ENCODE measurements around the gene ING1.
"Not testable (repeated sequence)": the region's sequence is repeated elsewhere in the genome, so short reads cannot be mapped to it uniquely, and the experiment has no call there.

The ING1 gene

DNA sequence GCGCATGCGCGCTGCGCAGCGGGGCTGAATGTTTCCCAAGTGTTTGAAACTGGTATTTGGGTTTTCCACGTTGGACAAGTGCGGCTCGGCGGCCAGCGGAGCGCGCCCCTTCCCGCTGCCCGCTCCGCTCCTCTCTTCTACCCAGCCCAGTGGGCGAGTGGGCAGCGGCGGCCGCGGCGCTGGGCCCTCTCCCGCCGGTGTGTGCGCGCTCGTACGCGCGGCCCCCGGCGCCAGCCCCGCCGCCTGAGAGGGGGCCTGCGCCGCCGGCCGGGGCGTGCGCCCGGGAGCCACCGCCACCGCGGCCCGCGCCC lies at the start of gene ING1:
Gene ING1, plus strand, starts transcription at position 59 of the 311 bp plus-strand sequence. CDS start 450 bp downstream, outside the sequence.
- no peak for DNase-seq

- DNase-seq = no peak
Observed at GRCh38 chr13:110664041-110664440, 49.5 kb upstream of the ING1 start.

DNA sequence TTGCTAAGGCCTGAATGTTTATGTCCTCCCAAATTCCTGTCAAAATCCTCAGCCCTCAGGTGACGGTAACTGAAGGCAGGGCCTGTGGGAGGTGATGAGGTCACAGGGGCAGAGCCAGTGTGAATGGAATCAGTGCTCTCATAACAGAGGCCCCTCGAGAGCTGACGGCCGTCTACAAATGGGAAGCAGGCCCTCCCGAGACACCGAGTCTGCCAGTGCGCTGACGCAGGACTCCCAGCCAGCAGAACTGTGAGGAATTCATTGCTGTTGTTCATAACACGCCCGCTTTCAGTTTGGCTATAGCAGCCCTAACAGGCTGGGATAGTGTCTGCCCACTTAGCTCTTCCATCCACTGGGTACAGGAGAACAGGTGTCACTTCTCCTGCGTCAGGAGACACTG lies 48.8 kb upstream of the ING1 start:
- no peak for DNase-seq

GRCh38 chr13:110665491-110666254 lies 47.8 kb upstream of the ING1 start:
- no peak for DNase-seq

DNA sequence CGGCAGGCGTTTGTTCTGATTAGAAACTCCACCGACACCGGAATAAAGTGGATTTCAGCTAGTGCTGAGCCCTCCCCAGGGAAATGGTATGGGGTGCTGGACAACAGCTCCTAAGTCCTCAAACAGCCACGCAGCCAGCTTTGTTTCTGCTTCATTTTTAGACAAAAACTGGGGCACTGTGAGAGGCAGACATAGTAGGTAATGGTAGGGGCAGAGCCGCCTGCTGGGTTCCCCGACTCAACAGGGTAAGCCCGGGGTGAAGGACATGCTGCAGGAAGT lies 47.3 kb upstream of the ING1 start:
- no peak for DNase-seq

GRCh38 chr13:110669036-110669435 lies 44.5 kb upstream of the ING1 start:
- no peak for DNase-seq

GRCh38 chr13:110669814-110670213 lies 43.7 kb upstream of the ING1 start:
- not testable (repeated sequence) for DNase-seq

GRCh38 chr13:110676595-110677587 lies 36.6 kb upstream of the ING1 start:
- peak in 1 of 4 experiments; percentile 10 for DNase-seq

GRCh38 chr13:110677731-110678545 lies 35.6 kb upstream of the ING1 start:
- DNase-seq = no peak

GRCh38 chr13:110680852-110681251 lies 32.6 kb upstream of the ING1 start:
- DNase-seq = no peak

- no peak for DNase-seq
Observed at GRCh38 chr13:110681868-110682550, 31.5 kb upstream of the ING1 start.

DNA sequence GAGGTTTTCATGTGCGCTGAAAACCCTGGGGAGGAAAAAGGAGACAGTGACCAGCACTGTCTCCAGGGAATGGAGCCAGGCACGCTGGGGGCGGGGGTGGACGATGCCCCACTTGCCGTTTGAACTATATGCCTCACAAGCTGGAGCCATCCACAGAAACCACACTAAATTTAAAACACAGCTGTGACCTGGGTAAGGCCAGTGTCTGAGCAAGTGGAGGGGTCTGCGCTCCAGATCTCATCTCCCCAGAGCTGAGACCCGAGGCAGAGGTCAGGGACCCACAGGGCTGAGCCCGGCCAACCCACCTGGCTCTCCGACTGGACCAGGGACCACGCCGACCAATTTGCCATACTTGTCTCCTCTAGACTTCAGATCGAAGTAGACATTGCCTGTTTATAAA lies 30.8 kb upstream of the ING1 start:
- DNase-seq = no peak

DNA sequence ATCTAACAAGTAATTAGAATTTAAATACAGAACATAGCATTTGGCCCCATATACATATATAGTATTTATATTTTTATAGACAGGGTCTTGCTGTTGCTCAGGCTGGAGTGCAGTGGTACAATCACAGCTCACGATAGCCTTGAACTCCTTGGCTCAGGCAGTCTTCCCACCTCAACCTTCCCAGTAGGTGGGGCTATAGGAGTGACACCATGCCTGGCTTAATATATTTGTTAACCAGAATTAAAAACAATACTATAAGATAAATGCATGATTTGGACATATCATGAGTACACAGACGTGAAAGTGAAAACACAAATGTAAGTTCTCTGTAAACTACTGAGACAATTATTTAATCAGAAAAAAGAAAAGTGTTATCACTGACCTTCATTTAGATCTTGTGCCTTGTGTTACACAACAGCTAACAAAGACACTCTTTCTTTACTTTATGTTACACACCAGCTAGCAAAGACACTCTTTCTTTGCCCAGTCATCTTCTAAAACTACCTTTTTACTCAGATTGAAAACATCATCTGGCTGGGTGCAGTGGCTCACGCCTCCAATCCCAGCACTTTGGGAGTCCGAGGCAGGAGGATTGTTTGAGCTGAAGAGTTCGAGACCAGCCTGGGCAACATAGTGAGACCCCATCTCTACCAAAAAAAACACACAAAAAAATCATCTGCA lies 30.2 kb upstream of the ING1 start:
- DNase-seq = no peak

DNA sequence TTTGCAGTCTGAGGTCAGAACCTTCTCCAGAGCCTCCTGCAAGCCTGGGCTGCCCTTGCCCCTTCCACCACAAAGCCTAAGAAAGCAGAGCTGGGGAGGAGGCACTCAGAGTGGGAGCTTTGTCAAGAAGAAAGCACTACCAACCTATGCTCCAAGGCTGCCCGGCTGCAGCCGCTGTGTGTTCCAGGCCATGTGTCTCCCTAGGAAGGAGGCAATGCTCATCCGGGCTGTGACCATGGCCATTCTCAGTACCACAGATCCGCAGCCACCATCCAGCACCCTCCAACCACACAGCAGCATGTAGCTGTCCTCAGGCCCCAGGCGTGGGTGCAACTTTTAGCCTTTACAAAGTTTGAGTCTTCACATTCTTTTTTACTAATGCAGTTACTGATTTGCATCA lies 29.6 kb upstream of the ING1 start:
- DNase-seq = no peak

DNA sequence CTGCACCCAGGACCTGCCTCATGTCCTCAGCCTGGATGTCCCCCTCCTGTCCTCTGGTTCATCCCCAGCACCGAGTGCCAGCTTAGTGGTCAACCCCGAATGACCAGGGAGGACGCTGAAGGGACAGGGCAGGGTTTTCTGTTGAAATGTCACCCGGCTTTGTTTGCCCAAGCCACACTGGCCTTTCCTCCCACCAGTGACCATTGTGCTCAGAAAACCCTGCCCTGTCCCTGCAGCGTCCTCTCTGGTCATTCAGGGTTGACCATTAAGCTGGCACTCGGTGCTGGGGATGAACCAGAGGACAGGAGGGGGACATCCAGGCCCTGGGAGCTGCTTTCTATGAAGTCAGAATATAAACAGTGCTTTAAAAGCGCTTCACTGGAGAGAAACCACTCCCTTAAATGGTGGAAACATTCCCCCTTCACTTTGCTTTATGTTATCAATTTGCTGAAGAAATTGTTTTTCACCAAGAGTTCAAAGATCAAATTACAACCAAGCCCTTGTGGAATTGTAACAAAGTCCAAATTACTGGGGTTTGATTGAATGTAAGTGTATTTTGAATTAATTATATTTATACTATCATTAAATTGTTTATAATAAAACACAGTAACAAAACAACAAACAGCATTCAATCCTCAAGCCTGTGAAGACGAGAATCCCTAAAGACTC lies 29.0 kb upstream of the ING1 start:
- no peak for DNase-seq

GRCh38 chr13:110685305-110686020 lies 28.0 kb upstream of the ING1 start:
- DNase-seq = no peak

DNA sequence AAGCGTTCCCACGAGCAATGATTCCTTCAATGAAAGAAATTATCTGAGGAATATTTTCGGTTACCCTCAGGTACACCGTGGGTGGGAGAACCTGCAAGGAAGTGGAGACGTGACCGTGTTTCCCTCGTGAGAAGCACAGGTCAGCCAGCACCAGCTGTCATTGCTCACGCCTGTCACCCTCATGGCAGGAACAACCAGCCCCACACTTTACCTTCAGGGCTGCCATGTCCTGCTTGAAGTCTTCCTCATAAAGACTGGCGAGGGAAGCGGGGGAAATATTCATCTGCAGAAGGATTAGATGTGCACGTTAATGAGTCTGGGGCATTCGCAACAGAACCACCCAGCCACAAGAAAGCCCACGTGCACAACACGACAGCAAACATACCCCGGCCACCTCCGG lies 25.8 kb upstream of the ING1 start:
- no peak for DNase-seq

- DNase-seq = no peak
Observed at GRCh38 chr13:110689041-110689440, 24.5 kb upstream of the ING1 start.

DNA sequence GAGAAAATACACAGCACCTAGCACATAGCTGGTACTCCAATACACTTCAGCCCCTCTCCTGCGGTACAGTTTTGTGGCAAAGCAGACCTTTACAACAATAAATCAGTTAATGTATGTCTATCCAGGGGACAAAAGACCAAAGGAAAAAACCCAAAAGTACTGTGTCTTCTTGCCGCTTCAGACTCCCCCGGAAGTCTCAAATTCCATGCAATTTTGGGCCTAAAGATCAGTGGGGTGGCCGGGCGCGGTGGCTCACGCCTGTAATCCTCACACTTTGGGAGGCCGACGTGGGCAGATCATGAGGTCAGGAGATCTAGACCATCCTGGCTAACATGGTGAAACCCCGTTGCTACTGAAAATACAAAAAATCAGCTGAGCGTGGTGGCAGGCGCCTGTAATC lies 23.8 kb upstream of the ING1 start:
- DNase-seq = no peak

DNA sequence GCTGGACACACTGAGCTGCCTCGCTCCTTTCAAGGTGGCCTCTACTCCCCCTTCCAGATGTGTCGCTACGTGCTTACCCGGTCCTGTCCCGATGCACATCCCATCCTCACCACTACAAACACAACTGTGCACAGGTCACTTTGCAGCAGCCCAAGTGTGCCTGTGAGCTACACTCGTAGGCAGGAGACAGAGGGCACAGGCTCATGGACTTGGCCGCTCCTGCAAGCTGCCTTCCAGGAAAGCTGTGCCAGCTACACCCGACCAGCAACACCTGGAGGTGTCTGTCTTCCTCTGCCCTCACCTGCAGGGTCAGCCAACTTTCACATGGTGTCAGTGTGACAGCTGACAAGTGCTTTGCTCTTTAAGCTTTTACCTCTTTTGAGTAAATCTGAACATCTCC lies 23.0 kb upstream of the ING1 start:
- DNase-seq = no peak

- DNase-seq = not testable (repeated sequence)
Observed at GRCh38 chr13:110695774-110696173, 17.7 kb upstream of the ING1 start.

All from activated CD4-positive, CD25-positive, alpha-beta regulatory T cell (primary cell).